HG03439 (cell line): ENCODE measurements around the gene ARHGAP15.

ENCODE experiments used
- ATAC-seq: cut with Tn5 transposase; IDR thresholded peaks from one replicate; pipeline ENCODE4 v1.9.1; 2021; ENCODE audit warnings: mild to moderate bottlenecking, moderate library complexity; ENCODE audit not compliant: unreplicated experiment

ARHGAP15 gene

DNA sequence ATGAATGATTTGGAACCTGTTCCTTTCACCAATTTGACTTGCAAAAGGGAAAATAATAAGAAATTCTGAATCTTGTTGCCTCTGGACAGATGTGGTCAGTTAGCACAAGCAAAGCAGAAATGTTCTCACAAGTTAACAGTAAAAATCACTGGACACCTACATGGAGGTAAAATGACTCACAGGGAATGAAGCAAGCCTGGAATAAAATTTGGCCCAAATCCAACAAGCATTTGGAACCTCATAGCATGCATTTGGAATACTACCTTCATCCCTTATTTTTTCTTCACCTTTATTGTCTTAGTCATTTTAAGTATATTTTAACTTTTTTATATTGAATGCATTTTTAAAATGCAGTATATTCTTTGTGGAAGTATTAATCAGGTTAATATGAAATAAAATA, 602.9 kb downstream of the ARHGAP15 start:
- ATAC-seq, result no peak

DNA sequence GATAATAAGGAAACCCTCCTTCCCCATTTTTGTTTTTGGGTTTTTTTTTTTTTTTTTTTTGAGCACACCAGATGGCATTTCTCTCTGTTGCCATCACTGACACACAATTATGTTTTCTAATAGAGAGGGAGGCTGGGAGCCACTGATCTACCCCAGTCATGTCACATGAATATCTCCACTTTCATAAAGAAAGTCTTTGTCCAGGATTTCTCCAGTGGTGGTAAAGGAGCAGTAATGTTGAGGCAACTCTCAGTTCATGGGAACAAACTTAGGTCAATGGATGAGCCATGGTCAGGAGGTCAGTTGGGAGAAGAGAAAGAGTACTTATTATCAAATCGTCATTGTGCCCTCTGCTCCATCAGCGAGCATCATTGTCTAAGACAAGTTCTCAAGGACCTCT, 603.7 kb downstream of the ARHGAP15 start:
- no peak for ATAC-seq

DNA sequence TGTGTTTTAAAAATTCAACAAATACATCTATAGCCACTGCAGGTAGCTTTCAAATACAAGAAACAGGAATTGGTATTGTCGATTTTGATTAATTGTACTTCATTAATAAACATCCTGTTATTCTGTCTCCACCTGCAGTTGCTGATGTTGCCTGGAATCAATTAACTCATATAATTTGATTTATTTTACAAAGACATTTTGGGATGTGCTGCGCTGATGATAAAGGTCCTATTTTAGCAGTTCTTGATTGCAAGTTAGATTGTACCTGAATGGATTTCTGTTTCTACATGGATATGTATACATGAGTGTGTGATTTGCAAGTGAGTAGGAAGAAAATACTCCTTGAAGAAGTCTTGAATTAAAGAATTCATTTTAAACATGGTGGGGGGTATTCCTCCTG, 605.3 kb downstream of the ARHGAP15 start:
- no peak for ATAC-seq

DNA sequence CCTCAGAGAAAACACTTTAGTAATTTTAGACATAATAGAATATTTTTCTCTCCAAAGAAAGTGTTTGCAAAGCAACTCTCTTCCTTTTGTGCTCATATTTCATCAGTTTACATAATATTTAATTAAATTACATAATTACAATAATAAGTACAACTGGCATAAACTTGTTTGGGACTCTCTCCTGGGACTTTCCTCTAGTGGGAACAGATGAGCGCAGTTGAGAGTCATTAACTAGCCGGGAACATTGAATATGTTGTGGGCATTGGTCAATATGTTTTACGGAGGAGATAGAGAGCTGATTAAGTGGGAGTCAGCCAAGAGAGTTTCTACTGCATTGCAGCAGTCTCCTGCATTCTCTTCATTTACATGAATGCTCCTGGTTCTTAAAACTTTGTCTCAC, 607.7 kb downstream of the ARHGAP15 start:
- ATAC-seq, result no peak

DNA sequence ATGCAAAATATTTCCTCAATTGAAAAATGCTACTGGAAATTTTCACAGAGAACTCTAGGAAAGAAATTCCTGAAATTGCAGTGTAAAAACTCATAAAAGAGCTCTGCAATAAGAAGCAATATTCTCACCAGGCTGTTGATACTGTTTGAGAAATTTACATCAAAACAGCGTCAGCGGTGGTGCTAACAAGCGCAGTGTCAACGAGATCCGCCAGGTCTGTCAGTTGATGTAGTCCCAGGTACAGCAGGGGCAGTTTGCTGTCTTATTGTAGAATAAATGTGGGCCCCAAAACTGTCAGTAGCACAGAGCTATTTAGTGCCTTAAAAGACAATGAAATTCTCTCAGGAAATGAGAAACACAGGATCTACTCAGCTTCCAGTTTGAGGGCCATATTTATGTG, 611.2 kb downstream of the ARHGAP15 start:
- no peak for ATAC-seq

DNA sequence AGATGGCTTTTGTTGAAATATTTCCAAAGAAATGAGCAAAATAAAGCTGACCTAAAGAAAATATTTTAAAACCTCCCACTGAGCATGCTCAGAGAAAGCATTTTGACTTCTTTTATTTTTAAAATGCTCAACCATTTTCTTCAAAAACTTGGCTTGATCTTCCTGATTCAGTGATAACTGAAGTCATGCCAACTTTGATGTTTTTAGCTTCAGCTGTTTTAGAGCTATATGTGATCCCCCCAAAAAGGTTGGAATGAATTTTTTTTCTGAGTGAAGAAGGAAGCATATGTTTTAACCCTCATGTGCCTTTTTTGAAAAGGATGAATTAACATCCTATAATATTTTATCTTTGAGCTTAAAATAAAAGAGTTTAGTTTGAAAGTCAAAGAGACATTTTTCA, 612.0 kb downstream of the ARHGAP15 start:
- no peak for ATAC-seq

DNA sequence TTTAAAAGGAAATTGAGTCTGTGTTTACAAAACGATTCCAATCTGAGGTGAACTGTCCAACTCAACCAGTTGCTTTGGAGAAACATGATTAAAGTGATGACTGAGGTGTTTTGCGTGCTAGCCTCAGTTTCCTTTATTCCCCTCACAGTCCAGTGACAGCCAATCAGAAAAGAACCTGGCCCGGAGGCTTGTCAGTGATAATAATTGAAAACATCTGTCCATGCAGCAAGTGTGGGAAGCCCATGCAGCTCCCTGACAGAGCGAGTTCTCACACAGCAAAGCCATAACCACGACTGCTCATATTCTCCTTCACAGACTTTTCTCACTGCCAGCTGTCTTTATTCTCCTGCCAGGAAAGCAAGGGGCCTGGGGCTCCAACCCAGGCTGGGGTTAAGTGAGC, 613.4 kb downstream of the ARHGAP15 start:
- ATAC-seq, result no peak

DNA sequence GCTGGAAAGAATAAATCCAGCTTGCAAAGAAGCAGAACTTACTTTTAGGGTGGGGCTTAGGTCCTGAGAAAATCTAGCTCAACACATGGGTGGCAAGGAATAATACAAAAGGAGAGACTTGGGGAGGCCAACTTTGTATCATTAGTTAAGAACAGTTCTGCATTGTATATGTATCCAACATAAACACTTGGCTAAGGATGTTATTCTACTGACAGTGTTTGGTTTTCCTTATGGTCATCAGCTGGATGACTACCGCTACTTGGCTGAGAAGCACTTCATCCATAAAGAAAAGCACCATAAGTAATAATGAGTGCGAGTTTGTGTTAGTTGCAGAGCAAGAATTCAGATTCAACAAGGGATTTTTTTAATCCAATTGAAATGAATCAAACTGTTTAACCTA, 614.9 kb downstream of the ARHGAP15 start:
- no peak for ATAC-seq

DNA sequence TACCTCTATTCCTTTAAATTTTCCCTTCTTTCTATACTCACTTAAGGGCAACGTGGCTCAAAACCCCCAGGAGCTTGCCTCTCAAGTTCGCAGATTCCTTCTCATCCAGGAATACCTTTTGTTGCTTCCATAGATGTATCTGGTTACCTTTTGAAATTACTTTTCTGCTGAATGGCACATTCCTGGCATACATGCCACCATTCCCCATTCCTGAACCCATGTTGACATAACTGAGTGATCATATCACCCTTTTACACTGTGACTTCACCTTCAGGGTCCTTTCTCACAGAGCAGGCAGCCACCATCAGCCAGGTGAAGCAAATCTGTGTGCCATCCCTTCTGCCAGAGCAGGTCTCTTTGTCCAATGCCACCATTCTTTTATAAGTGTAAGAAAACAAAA, 615.8 kb downstream of the ARHGAP15 start:
- ATAC-seq, result no peak

DNA sequence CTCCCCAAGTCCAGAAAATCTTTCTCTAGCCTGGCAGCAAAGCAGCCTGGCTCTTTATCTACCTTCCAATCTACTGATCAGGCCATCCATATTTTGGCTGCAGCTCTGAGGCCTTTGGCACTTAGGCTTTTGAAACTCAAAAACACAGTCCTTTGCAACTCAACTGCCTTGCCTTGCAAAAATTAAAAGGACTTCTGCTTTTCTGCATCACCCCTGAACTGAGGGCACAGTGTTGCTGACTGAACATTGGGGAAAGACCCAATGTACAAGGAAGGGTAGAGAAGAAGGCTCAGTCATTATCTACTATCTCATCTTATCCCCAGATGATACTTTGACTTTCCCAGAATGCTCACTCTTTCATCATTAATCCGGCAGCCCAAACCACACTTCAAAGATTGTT, 625.5 kb downstream of the ARHGAP15 start:
- no peak for ATAC-seq

DNA sequence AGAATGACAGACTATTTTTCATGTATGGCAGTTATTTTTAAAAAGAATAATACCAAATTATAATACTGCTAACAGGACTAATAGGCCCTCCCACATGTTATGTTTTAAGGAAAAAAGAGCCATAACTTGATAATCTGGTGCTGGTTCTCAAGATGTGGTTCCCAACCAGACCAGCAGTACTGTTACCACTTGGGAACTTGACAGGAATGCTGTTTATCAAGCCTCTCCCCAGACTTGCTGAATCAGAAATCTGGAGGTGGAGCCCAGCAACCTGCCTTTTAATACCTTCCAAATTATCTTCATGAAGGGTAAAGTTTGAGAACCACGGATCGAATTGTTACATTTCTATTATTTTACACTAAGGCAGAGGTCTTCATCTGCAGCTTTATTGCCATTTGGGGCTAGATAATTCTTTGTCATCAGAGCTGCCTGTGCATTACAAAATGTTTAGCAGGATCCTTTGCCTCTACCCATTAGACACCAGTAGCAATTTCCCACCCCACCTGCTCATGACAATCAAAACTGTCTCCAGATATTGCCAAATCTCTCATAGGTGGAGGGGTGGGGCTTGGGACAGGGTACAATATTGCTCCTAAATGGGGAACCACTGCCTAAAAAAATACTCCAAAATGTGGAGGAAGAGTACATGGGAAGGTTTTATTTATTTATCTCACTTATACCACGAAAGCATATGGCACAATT, 629.6 kb downstream of the ARHGAP15 start:
- ATAC-seq, result no peak

DNA sequence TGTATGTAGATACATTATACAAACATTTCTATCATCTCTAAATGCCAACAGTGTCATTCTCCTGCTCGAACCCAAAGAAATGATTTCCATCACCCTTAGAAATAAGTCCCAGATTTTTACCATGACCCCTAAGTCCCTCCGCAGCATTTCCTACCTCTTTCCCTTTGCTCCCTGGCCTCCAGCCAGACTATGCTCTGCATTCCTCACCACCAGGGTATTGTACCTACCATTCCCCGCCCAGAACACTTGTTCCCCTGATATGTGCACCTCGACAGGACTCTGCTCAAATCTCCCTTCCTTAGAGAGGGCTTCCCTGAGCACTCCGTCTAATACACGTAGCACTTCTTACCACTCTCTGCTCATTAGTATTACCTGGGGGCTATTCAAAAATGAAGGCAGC, 630.2 kb downstream of the ARHGAP15 start:
- ATAC-seq, result no peak

DNA sequence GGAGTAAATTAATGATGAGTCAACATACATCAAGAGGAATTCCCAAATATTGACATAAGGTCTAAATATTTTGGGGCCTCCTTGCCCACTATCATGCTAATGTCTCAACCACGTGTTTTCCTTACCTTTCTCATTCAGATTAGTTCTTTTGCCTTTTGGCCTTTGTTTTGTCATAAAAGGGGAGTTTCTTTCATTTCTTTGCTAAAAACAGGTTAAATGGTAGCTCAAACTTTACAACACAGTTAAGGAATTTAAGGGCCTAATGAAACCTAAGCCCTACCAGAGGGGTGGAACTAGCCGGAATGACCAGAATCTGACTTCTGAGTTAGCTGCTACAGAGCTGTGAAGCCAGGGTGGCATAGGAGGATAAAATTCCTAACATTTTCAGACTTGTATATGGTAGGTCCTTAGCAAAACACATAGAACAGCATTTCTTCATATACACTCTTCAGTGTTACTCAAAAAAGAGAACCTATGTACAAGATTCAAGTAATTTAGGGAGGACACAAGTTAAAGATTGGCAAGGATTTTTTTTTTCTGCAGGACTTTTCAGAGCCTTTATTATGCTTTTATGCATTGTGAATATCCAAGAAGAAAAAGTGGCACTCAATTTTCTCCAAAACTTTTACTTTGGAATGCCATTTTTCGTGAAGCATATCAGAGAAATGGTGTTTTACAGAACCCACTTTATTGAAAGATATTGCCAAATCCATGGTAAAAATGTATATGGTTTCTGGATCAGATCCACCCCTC, 633.1 kb downstream of the ARHGAP15 start:
- no peak for ATAC-seq

DNA sequence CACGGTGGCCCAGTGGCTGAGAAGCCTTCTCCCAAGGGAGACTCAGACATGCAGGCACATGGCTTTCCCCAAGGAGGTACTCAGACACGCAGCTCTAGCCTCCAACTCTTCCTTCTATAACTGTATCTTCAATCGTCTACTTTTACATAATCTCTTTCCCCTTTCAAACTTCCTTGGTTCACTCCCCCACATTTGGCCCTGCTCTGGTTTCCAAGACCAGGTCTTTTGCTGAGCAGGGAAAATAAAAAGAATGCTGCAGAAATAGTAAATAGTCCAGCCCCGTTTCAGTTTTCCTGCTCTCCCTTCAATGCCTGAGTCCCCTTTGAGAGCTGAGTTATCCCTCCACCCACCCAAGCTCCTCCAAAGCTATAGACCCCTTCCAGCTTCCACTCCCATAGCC, 635.0 kb downstream of the ARHGAP15 start:
- ATAC-seq, result no peak

DNA sequence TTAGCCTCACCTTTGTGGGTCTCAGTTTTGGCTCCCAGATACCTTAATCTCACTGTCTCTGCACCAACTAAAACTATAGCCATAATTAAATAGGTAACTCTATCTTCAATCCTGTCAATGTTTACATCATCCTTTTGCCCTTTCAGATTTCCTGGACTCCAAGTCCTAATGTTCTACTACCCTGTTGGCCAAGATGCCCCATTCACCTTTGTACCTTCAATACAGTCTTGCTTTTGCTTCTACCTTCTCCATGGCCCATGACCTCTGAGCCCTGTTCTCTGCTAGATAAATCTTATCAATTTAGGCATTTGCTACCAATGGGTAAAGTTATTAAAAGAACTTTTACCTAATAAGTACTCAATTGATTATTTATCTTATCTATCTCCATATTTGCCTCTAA, 635.5 kb downstream of the ARHGAP15 start:
- ATAC-seq, result no peak

DNA sequence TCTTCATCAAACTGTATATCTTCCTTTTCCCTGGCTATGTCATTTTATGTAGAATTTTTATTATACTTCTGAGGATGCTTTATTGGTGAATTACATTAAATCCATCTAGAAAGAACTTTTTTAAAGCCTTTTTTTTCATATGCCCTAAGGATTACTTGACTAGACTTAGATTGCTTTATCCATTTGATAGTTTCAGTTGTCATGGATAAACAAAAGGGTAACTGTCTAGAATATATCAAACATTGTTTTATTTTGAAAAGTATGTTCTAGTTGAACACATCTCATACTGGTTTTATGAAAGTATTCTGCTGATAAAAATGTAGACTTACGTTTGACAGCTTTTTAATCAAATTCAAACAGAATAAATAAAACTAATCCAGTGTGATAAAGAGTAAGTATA, 639.8 kb downstream of the ARHGAP15 start:
- no peak for ATAC-seq

DNA sequence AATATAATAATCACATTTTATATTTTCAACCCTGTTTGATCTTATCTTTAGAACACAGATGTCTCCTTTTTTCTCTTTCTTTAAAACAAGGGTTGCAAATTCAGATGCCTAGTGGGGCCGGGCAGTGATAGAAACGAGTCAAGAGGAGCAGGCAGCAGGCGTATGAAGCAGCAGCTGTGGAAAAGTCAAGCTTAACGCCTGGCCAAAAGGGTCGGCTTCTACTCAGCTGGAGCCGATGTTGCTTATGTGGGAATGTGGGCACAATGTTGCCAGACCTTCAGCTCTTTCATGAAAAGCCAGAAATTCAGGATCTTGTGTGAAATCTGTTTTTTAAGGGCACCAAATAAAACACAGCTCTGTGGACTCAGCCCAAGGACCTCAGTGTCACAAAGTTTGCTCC, 642.7 kb downstream of the ARHGAP15 start:
- no peak for ATAC-seq

DNA sequence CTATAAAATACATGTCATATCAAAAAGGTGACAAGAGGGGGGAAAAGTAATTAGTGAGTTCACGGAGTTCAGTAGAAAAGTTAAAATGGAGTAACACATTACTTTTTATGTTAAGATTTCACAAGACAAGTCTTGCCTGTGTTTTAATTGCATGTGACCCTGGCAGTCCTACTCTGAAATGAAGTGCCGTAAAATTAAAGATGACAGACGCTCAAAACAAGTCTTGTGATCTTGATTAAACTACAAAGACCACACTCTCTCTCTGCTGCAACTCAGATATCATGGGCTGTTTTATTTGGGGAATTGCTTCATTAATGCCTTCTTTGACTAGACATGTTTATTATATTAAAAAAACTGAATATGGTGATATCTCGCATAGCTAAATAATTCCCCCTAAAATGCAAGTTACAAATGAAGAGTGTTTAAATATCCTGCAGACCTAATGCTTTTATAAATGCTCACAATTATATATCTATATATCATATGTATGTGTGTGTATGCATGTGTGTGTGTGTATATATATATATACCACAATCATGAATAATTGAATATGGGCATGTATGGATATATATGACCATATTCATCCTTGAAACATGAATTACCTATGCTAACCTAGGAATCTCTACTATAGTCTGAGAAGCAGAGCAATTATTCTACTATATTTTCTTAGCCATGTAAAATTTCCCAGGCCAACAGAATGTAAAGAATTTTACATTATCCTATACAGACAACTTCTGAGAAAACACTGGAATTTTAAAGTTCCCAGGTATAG, 647.5 kb downstream of the ARHGAP15 start:
- ATAC-seq, result no peak

DNA sequence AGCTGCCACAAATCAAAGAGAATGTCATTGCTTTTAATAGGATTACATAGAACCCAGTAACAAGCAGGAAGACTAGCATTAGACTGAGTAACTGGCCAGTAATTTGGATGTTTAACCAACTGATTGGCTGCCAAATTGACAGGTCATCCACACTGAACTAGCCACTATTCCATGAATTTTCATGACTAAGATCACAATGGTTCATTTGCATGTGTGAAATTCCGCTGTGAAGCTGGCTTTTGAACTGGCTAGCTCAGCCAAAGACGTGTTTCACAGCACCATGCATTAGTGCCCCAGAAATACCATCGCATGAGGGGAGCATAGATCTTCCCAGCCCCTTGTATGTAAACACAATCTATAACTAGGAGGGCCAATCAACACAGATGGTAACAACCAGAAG, 649.8 kb downstream of the ARHGAP15 start:
- ATAC-seq, result no peak

DNA sequence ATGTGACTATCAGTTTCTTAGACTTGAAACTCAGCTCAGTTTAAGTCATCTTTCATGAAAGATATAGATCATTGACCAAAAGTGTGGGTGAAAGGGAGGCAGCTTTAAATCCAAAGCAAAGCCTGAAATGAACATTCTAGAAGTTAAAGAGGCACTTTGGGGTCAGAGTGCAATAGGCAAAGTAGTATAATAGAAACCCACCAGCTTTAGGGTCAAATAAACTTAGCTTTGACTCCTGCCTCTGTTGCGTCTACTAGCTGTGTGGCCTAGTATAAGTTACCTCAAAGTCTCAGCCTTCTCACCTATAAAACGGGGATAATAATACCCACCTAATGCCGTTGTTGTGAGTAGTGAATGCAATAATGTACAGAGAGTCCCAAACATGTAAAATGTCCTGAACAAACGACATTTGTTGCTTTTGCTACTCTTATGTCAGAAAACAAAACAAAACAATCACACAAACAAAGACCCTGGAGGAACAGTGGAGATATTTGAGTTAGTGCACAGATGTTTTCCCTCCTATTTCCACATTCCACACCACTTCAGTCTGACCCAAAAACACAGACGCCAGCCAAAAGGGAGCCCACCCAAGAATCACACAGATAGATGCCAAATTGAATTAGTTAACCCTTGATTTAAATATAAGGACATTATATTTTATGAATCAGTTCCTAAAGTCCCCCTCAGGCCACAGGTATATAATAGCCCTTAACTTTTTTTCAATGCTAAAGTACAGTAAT, 657.0 kb downstream of the ARHGAP15 start:
- ATAC-seq, result no peak

DNA sequence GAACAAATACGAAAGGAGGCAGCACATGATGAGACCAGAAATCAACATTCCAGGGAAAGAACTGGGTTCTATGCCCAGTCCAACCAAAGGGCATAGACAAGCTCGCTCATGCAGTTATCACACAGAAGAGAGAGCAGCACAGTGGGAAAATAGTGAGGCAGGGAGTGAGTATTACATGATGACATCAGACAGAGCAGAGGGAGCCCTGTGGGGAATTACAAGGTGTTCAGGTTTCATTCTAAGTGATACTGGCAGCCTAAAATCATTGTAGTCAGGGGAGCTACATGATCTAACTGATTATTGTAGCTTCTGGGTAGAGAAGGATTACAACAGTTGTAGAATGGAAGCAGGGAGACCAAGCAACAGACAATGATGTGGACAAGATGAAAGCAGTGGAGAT, 658.5 kb downstream of the ARHGAP15 start:
- no peak for ATAC-seq
